CD14-positive monocyte (primary cell): Measurements from ENCODE around the gene HOXD4. TPM values are rescaled to one million over a fixed set of nuclear protein-coding genes. Genes with fewer than 3 reads are reported as not detected.

ENCODE experiments used
- DNase-seq, 3 donors: peaks; one replicate each; pipeline ENCODE4 v3.0.0-alpha.2; 2011 to 2022
- H2AFZ ChIP-seq: 2 replicates; pipeline ENCODE4 v1.6.0; 2012; ENCODE audit warnings: mild to moderate bottlenecking, low read depth, low read length, inconsistent platforms; ENCODE audit not compliant: insufficient read depth, poor library complexity, severe bottlenecking
- H3K27ac ChIP-seq, 2 donors: 1 replicate in 1 of 2; 2 replicates in 1 of 2; pipeline ENCODE4 v1.5.1; 2012 to 2013; ENCODE audit warnings: low read length in 2 of 2, control low read depth in 1 of 2, inconsistent platforms in 1 of 2, low read depth in 1 of 2, mild to moderate bottlenecking in 1 of 2
- H3K27me3 ChIP-seq, 2 donors: one replicate each; pipeline versions ENCODE4 v1.6.0 to v1.6.1; 2011 to 2013; ENCODE audit warnings: low read length in 2 of 2; ENCODE audit not compliant: control insufficient read depth in 2 of 2, insufficient read depth in 2 of 2
- H3K36me3 ChIP-seq, 2 donors: replicated peaks in 1 of 2; 1 replicate in 1 of 2; 2 replicates in 1 of 2; pipeline versions ENCODE4 v1.5.1 to v1.6.1; 2012 to 2013; ENCODE audit warnings: low read length in 2 of 2, control low read depth in 1 of 2, inconsistent platforms in 1 of 2, mild to moderate bottlenecking in 1 of 2; ENCODE audit not compliant: insufficient read depth in 2 of 2, control insufficient read depth in 1 of 2
- H3K4me1 ChIP-seq, 2 donors: 1 replicate in 1 of 2; 2 replicates in 1 of 2; pipeline versions ENCODE4 v1.5.1 to v1.6.1; 2012 to 2013; ENCODE audit warnings: low read length in 2 of 2, control low read depth in 1 of 2, inconsistent platforms in 1 of 2, mild to moderate bottlenecking in 1 of 2, moderate library complexity in 1 of 2; ENCODE audit not compliant: insufficient read depth in 2 of 2, control insufficient read depth in 1 of 2
- H3K4me2 ChIP-seq: replicated peaks from 2 replicates; pipeline ENCODE3; 2012; ENCODE audit warnings: low read length, moderate library complexity, mild to moderate bottlenecking; ENCODE audit not compliant: poor library complexity, severe bottlenecking; ENCODE audit errors: extremely low read depth
- H3K4me3 ChIP-seq, 3 experiments: fragments of 200-600 bp in 1 of 3; sonication (generic) in 1 of 3; replicated peaks in 1 of 3; 1 replicate in 2 of 3; 2 replicates in 1 of 3; pipeline ENCODE4 v1.5.1; 2011 to 2013; ENCODE audit warnings: low read length in 3 of 3, mild to moderate bottlenecking in 3 of 3, control low read depth in 2 of 3, low read depth in 2 of 3, inconsistent platforms in 1 of 3, moderate library complexity in 1 of 3
- H3K79me2 ChIP-seq: 2 replicates; pipeline ENCODE4 v1.6.0; 2012; ENCODE audit warnings: mild to moderate bottlenecking, control low read depth, inconsistent platforms, low read length, moderate library complexity; ENCODE audit not compliant: insufficient read depth
- H3K9ac ChIP-seq: 2 replicates; pipeline ENCODE4 v1.6.0; 2017; ENCODE audit warnings: low read length, mild to moderate bottlenecking; ENCODE audit not compliant: insufficient read depth, poor library complexity, severe bottlenecking
- H3K9me3 ChIP-seq, 2 donors: replicated peaks in 1 of 2; 1 replicate in 1 of 2; 2 replicates in 1 of 2; pipeline versions ENCODE4 v1.5.1 to v1.6.1; 2012 to 2013; ENCODE audit warnings: low read length in 2 of 2, control low read depth in 1 of 2; ENCODE audit not compliant: control insufficient read depth in 1 of 2, insufficient read depth in 1 of 2
- H4K20me1 ChIP-seq: 2 replicates; pipeline ENCODE4 v1.6.0; 2012; ENCODE audit warnings: mild to moderate bottlenecking, low read length, control low read depth, moderate library complexity; ENCODE audit not compliant: insufficient read depth
- H3K27ac Mint-ChIP-seq, 7 donors: one replicate each; pipeline ENCODE4 v1.8.0; 2020; ENCODE audit warnings: mild to moderate bottlenecking in 7 of 7, mixed read lengths in 7 of 7, moderate library complexity in 6 of 7, inconsistent platforms in 2 of 7
- H3K27me3 Mint-ChIP-seq, 3 donors: one replicate each; pipeline ENCODE4 v1.8.0; 2021 to 2022; ENCODE audit warnings: low read depth in 3 of 3, mild to moderate bottlenecking in 3 of 3, mixed read lengths in 3 of 3, moderate library complexity in 3 of 3, inconsistent platforms in 1 of 3
- H3K36me3 Mint-ChIP-seq, 2 donors: one replicate each; pipeline ENCODE4 v1.8.0; 2020; ENCODE audit warnings: mixed read lengths in 2 of 2, inconsistent platforms in 1 of 2, mild to moderate bottlenecking in 1 of 2
- H3K4me1 Mint-ChIP-seq: one replicate; pipeline ENCODE4 v1.8.0; 2020; ENCODE audit warnings: mild to moderate bottlenecking, mixed read lengths
- H3K4me3 Mint-ChIP-seq, 2 donors: one replicate each; pipeline ENCODE4 v1.8.0; 2020; ENCODE audit warnings: mild to moderate bottlenecking in 2 of 2, mixed read lengths in 2 of 2, moderate library complexity in 1 of 2
- H3K9me3 Mint-ChIP-seq, 7 donors: one replicate each; pipeline ENCODE4 v1.8.0; 2020 to 2022; ENCODE audit warnings: mixed read lengths in 7 of 7, mild to moderate bottlenecking in 6 of 7, moderate library complexity in 6 of 7, inconsistent platforms in 2 of 7
- WGBS: methylation state at CpG from one replicate; pipeline ENCODE4 v1.1.5; 2013; ENCODE audit warnings: missing lambda C conversion rate; ENCODE audit not compliant: insufficient coverage; 5-methylcytosine and 5-hydroxymethylcytosine counted together
- intact Hi-C, 2 donors: fragments of 100-400 bp; cut with micrococcal nuclease; formaldehyde crosslinking; loops; one replicate each; pipeline versions ENCODE4 v1.15.0 to v1.15.1; 2023
- polyA plus RNA-seq, 3 donors: library from polyadenylated mRNA; depleted of rRNA in 1 of 3; unstranded in 2 of 3; stranded (reverse) in 1 of 3; fragments of 300-500 nt in 2 of 3; fragments of >200 nt in 1 of 3; fragmentation: Illumina TruSeq in 2 of 3; gene quantifications; 1 replicate in 2 of 3; 2 replicates in 1 of 3; pipeline ENCODE4 v1.2.3, GENCODE V29; 2012 to 2021
- TF ChIP-seq, protein P1 (sequence below): fragments of 200-600 bp; IDR thresholded peaks from one replicate; pipeline ENCODE4 v1.8.0; 2022; ENCODE audit warnings: antibody characterized with exemption, mild to moderate bottlenecking

The HOXD4 gene
- polyA plus RNA-seq, 3 donors, result not detected

DNA sequence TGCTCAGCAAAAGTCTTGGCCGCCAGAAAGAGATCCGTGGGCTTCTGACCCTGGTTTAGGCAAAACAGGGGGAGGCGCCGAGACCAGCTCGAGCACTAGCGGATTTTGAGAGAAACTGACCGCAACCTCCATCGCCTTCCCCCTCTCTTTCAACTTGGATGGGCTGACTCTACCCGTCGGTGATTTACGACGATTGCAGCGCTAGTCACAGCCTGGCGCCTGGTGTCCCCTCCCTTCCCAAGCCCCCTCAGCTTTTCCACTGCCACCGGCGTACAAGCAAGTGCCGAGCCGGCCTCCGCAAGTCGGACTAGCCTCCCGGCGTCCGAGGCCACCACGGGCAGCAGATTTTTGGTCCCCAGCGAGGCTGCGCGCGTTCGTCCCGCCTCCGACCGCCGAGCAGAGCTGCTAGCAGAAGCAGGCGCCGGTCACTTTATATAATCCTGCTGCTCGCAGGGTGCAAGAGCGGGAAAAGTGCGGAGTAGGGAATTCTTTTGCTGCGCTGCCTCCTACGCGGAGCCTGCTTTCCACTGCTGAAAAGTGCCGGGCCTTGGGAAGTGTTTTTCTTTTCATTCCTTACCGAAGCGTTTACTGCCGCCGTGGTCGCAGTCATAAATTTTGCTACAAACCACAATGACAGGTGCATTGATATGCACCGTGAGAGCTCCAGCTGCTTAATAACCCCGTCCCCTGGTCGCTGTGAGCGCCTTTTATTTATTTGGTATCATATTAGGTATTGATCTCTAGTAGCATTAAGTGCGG is 13.4 kb downstream of the HOXD4 start:
- peaks cover under 1% of the 10 kb centered on the region for H3K4me1 Mint-ChIP-seq
- Histone ChIP-seq H2AFZ (no peak overlapping the region), H3K4me2 (no peak overlapping the region), H3K9ac (no peak overlapping the region), H3K79me2 (no peaks in the 10 kb centered on the region), H4K20me1 (no peaks in the 10 kb centered on the region), H3K27ac (no peak overlapping the region), H3K9me3 (peaks cover 4 to 45% of the 10 kb centered on the region in 2 donors), H3K27me3 (peaks cover 82 to 100% of the 10 kb centered on the region in 2 donors), H3K36me3 (no peaks in the 10 kb centered on the region), H3K4me1 (no peaks in the 10 kb centered on the region), H3K4me3 (no peak overlapping the region)
- peaks cover 94 to 100% (median 100%) of the 10 kb centered on the region in 3 donors for H3K27me3 Mint-ChIP-seq
- H3K9me3 Mint-ChIP-seq, result peaks cover 0 to 51% (median 28%) of the 10 kb centered on the region in 7 donors
- TF ChIP-seq, protein P1, sequence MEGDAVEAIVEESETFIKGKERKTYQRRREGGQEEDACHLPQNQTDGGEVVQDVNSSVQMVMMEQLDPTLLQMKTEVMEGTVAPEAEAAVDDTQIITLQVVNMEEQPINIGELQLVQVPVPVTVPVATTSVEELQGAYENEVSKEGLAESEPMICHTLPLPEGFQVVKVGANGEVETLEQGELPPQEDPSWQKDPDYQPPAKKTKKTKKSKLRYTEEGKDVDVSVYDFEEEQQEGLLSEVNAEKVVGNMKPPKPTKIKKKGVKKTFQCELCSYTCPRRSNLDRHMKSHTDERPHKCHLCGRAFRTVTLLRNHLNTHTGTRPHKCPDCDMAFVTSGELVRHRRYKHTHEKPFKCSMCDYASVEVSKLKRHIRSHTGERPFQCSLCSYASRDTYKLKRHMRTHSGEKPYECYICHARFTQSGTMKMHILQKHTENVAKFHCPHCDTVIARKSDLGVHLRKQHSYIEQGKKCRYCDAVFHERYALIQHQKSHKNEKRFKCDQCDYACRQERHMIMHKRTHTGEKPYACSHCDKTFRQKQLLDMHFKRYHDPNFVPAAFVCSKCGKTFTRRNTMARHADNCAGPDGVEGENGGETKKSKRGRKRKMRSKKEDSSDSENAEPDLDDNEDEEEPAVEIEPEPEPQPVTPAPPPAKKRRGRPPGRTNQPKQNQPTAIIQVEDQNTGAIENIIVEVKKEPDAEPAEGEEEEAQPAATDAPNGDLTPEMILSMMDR, result no peak
- H3K27ac Mint-ChIP-seq, result no peak overlapping the region
- intact Hi-C loops, result no loop called here
- 3% methylated on average over 49 of the region's 52 CpGs for WGBS
- peaks cover 0 to 8% of the 10 kb centered on the region in 2 donors for H3K36me3 Mint-ChIP-seq
- DNase-seq, result no peak
- H3K4me3 Mint-ChIP-seq, result peak overlapping the region in 1 of 2 donors; percentile 54

DNA sequence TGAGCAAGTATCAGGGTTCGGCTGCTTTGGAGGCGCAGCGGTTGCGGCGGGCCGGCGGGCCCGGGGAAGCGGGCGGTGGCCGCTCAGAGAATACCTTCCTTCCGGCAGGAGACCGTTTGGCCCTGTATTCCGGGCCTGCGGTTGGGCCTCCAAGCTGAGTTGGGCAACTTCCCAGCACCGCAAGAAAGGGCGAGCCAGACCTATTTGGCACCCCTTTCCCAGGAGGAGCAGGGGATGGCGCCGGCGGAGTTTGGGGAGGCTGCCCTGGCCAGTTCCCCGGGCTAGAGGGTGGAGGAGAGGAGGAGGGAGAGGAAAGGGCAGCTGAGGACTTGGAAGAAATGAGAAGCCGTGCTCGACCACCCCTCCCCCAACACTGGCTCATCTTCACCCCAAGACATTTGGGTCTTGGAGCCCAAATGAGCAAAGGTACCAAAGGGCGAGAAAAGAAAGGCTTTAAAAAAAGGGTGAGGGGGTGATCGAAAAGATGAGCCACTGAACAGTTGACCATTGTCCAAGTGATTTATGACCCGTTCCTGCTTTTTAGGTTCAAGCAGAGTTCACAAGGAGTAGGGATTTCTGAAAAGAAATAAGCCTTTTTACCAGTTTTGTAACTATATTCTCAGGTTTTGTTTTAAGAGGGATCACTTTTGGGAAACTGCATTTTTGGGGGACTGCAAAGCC is 14.2 kb downstream of the HOXD4 start:
- Mint-ChIP-seq H3K9me3 (peaks cover 0 to 50% (median 28%) of the 10 kb centered on the region in 7 donors), H3K4me3 (peak overlapping the region in 1 of 2 donors; percentile 69), H3K36me3 (peaks cover 0 to 8% of the 10 kb centered on the region in 2 donors), H3K27me3 (peaks cover 93 to 100% (median 100%) of the 10 kb centered on the region in 3 donors), H3K27ac (no peak overlapping the region), H3K4me1 (no peaks in the 10 kb centered on the region)
- DNase-seq, result no peak
- Histone ChIP-seq H3K27ac (no peak overlapping the region), H3K4me3 (no peak overlapping the region), H3K4me1 (no peaks in the 10 kb centered on the region), H3K4me2 (no peak overlapping the region), H3K27me3 (peaks cover 80 to 100% of the 10 kb centered on the region in 2 donors), H2AFZ (no peak overlapping the region), H3K9me3 (peaks cover 4 to 45% of the 10 kb centered on the region in 2 donors), H3K9ac (no peak overlapping the region), H3K79me2 (no peaks in the 10 kb centered on the region), H4K20me1 (no peaks in the 10 kb centered on the region), H3K36me3 (no peaks in the 10 kb centered on the region)
- TF ChIP-seq, protein P1, result no peak
- intact Hi-C loops, result no loop called here
- WGBS, result 2% methylated on average over 19 of the region's 26 CpGs
